ENCODE results near the gene PRMT7.

PRMT7 gene

GRCh38 chr16:68283346-68283745 is 27.5 kb upstream of the PRMT7 start:
- H3K27ac ChIP-seq: no peak overlapping the region
- POLR2A ChIA-PET (ENCODE audit: low non-redundant PET): no interaction called here
- CTCF ChIA-PET: interaction anchor here (0.7 kb wide), 1 partner anchor 19 kb away, joined by 4 read pairs; the partner anchor contains the start of gene SLC7A6
- TF ChIP-seq CTCF (conservative IDR thresholded peaks at IDR 0.05; ENCODE audit: low read depth): no peak
- no peak for DNase-seq (ENCODE audit: low spot score)

GRCh38 chr16:68283801-68284598 is 26.8 kb upstream of the PRMT7 start:
- ChIA-PET POLR2A (ENCODE audit: low non-redundant PET) (no interaction called here), CTCF (interaction anchor here (0.6 to 0.7 kb wide), 2 partner anchors 20 to 40 kb away, joined by 4 to 5 read pairs; partner anchors contain the start of gene SLC7A6)
- H3K27ac ChIP-seq: no peak overlapping the region
- TF ChIP-seq CTCF (conservative IDR thresholded peaks at IDR 0.05; ENCODE audit: low read depth): no peak
- no peak for DNase-seq (ENCODE audit: low spot score)

DNA sequence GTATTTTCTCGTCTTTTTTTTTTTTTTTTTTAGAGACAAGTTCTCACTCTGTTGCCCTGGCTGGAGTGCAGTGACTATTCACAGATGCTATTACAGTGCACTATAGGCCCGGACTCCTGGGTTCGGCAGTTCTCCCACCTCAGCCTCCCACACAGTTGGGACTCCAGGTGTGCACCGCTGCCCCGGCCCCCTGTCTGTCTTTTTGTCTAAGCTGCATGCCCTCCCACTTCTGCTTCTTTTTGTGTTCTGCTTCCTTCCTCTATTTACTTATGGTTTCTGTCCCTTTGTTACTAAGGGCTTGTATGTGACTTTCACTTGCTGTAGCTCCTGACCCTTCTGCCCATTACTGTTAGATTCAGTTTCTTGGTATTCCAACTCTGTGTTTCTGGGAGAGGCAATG is 26.0 kb upstream of the PRMT7 start:
- POLR2A ChIA-PET (ENCODE audit: low non-redundant PET): interaction anchor here (0.5 kb wide), 1 partner anchor 846 kb away, joined by 7 read pairs; no protein-coding TSS in a partner anchor
- no peak for DNase-seq (ENCODE audit: low spot score)
- no peak overlapping the region for H3K27ac ChIP-seq
- TF ChIP-seq CTCF (conservative IDR thresholded peaks at IDR 0.05; ENCODE audit: low read depth): no peak
- CTCF ChIA-PET: interaction anchor here (0.6 to 1.0 kb wide), 4 partner anchors 21 to 1044 kb away, joined by 3 to 5 read pairs (median 4); partner anchors contain the start of gene SLC7A6

- POLR2A ChIA-PET (ENCODE audit: low non-redundant PET): no interaction called here
Observed at GRCh38 chr16:68285683-68286082, 25.1 kb upstream of the PRMT7 start.

GRCh38 chr16:68286153-68287074 is 24.4 kb upstream of the PRMT7 start:
- no peak for TF ChIP-seq CTCF (conservative IDR thresholded peaks at IDR 0.05; ENCODE audit: low read depth)
- H3K27ac ChIP-seq: no peak overlapping the region
- ChIA-PET POLR2A (ENCODE audit: low non-redundant PET) (no interaction called here), CTCF (interaction anchor here (0.6 to 2.8 kb wide), 3 partner anchors 22 to 443 kb away, joined by 3 to 12 read pairs (median 4); partner anchors contain the start of gene SLC7A6)
- DNase-seq (ENCODE audit: low spot score): no peak

More at GRCh38 chr16:68285683-68286082, 25.1 kb upstream of the PRMT7 start:
- no peak for TF ChIP-seq CTCF (conservative IDR thresholded peaks at IDR 0.05; ENCODE audit: low read depth)
- DNase-seq (ENCODE audit: low spot score): no peak
- CTCF ChIA-PET: interaction anchor here (0.5 to 1.0 kb wide), 3 partner anchors 11 to 152 kb away, joined by 3 read pairs; partner anchors contain the start of gene SLC7A6
- H3K27ac ChIP-seq: no peak overlapping the region
